Activated CD8-positive, alpha-beta memory T cell treated with anti-CD3 and anti-CD28 coated beads for 24 hours (primary cell): Measurements from ENCODE around the gene WIPF3.
"Not testable (repeated sequence)": the region's sequence is repeated elsewhere in the genome, so short reads cannot be mapped to it uniquely, and the experiment has no call there.

Experiments
- DNase-seq: peaks from one replicate; pipeline ENCODE4 v3.0.0-alpha.2; 2020

The WIPF3 gene

GRCh38 chr7:29883462-29884398 lies 77.4 kb downstream of the WIPF3 start:
- no peak for DNase-seq

GRCh38 chr7:29884399-29885272 lies 78.3 kb downstream of the WIPF3 start:
- no peak for DNase-seq

- DNase-seq = no peak
Observed at GRCh38 chr7:29885626-29886025, 79.3 kb downstream of the WIPF3 start.

GRCh38 chr7:29886827-29887226 lies 80.5 kb downstream of the WIPF3 start:
- DNase-seq = no peak

GRCh38 chr7:29888006-29888405 lies 81.7 kb downstream of the WIPF3 start:
- no peak for DNase-seq

- no peak for DNase-seq
Observed at GRCh38 chr7:29889288-29889687, 83.0 kb downstream of the WIPF3 start.

- DNase-seq = no peak
Observed at GRCh38 chr7:29890251-29890650, 83.9 kb downstream of the WIPF3 start.

GRCh38 chr7:29890786-29891185 lies 84.5 kb downstream of the WIPF3 start:
- not testable (repeated sequence) for DNase-seq

- DNase-seq = no peak
Observed at GRCh38 chr7:29891766-29892165, 85.5 kb downstream of the WIPF3 start.

GRCh38 chr7:29892231-29892630 lies 85.9 kb downstream of the WIPF3 start:
- no peak for DNase-seq

GRCh38 chr7:29893351-29893965 lies 87.2 kb downstream of the WIPF3 start:
- no peak for DNase-seq

- no peak for DNase-seq
Observed at GRCh38 chr7:29894256-29894655, 87.9 kb downstream of the WIPF3 start.

GRCh38 chr7:29895559-29895958 lies 89.3 kb downstream of the WIPF3 start:
- DNase-seq = no peak

- DNase-seq = no peak
Observed at GRCh38 chr7:29896685-29897411, 90.5 kb downstream of the WIPF3 start.

- DNase-seq = no peak
Observed at GRCh38 chr7:29898301-29898700, 92.0 kb downstream of the WIPF3 start.

GRCh38 chr7:29900745-29901144 lies 94.4 kb downstream of the WIPF3 start:
- no peak for DNase-seq

- DNase-seq = no peak
Observed at GRCh38 chr7:29906200-29907022, 100.1 kb downstream of the WIPF3 start.

GRCh38 chr7:29914180-29914579 lies 107.9 kb downstream of the WIPF3 start:
- DNase-seq = no peak

GRCh38 chr7:29915481-29916215 lies 109.3 kb downstream of the WIPF3 start:
- no peak for DNase-seq

- no peak for DNase-seq
Observed at GRCh38 chr7:29917641-29918040, 111.3 kb downstream of the WIPF3 start.

GRCh38 chr7:29918850-29919249 lies 112.5 kb downstream of the WIPF3 start:
- DNase-seq = no peak
